ENCODE results near the gene MDH1.
"Not testable (repeated sequence)": the region's sequence is repeated elsewhere in the genome, so short reads cannot be mapped to it uniquely, and the experiment has no call there.

The MDH1 gene

DNA sequence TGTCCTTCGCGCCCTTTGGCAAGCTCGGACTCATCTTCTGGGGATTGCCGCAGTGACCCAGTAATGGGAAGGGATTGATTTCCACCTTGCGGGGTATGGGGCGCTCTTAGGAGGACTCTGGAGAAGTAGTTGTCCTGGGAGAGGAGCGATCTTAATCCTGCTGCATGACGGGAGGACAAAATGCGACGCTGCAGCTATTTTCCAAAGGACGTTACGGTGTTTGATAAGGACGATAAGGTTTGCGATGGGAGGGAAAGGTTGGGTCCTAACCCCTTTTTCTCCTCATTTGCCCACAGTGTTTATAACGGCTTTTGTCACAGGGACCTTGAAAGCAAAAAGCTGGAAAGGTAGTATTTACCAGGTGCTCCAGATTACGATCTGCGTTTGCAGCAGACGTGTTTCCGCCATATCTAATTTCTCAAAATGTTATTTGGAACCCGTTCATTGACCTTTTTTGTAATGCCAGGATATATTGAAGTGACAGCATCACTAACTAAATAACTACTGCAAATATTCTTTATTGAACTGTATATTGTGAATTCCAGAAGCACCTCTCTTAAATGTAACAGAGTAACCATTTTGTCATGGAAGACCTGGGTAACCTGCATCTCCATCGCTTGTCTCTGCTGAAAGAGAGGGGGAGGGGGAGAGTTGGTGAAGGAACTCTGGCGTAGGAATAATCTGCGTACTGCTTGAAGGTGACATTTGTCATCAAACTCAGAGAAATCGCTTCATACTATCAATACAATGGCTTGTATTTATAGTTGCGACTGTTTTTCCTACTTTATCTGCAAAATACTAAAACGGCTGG, 590 bp downstream of the MDH1 start:
- no peak for DNase-seq

DNA sequence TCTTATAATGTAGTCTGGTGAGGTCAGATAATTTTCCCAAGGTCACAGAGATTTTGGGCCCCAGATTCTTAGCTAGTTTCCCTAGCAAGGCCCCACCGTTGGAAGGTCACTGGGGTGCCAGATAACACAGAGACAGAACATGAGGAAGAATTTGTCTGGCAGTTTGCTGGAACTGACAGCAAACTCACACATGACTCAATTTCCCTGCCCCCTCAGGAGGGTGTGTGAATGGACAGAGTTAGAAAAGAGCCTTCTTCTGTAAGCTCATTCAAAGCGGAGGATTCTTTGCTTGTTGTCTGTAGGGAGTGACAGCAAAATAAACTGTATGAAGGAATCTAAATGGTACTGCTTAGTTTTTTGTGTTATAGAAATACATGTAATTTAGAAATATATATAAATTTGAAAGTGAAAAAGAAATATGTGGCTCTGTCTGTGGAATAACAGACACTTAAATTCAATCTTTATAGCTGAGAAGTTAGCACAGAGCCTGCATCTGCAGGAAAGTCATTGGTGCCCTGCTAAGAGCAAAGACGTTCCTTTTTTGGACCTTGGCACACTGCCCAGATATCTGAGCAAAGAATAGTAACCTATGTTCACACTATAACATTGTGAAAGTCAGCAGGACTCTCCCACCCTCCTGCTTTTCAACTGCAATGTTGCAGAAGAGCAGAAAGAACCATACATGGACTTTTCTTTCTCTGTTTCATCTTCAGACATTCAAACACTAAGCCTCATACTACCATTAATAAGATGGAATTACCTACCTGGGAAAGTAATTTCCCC, 2.1 kb downstream of the MDH1 start:
- no peak for DNase-seq

GRCh38 chr2:63591566-63592175, 2.9 kb downstream of the MDH1 start:
- DNase-seq: no peak

GRCh38 chr2:63594660-63595059, 5.9 kb downstream of the MDH1 start:
- DNase-seq: no peak

DNA sequence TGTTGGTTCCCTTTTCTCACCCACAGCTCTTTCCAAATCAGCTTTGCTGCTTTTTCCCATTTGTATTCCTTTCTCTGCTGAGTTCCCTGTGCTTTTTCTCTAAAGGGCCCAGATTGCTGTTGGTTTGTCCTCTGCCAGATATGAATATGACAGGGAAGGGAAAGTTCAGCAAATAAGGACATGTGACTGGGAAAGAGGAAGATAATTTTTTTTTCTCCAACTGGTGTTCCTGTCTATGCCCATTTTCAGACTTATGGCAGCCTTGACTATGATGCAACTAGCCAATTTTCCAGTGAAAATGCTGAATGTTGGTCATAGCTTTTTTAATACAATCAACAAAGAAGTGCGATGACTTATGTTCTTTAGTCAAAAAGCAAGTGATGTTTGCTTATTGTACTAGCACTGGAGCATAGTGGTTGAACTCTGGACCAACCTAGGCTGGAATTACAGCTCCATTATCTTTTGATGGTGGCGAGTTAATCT, 7.7 kb downstream of the MDH1 start:
- DNase-seq: no peak

DNA sequence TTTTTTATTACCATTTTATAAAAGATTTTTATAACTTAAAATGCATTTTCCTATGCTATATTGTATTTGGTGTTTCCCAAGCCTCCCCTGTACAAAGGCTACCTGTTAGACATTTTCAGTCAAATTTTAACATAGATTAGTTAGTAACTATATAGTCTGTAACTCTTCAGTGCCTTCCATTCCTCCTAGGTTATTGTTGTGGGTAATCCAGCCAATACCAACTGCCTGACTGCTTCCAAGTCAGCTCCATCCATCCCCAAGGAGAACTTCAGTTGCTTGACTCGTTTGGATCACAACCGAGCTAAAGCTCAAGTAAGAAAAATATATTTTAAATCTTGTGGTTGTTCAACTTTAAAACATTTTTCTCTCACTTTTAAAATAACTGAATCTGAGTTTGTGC, 10.2 kb downstream of the MDH1 start:
- no peak for DNase-seq

DNA sequence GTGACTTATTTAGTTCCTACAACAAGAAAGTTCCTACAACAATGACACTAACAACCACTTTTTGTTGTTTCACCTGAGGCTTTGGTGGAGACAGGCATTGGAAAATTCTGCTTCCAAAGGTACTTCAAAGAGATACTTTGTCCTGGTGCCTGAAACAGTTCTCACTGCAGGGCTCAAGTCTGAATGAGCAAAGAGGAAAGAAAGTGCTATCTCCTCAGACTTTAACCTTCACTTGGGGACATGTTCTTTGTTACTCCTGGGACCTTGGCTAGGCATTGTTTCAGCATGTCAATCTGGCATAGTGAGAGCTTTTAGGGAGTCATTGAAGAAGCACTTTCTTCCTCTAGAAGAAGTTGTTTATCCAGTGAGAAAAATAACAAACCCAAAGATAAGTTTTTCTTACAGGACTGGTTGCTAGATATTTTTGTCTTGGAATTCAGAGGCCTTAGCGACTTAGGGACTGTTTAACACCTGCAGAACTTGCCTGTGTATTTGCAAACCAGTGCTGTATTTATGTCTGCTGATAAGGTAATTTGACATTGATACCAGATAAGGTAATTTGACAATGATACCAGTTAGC, 12.2 kb downstream of the MDH1 start:
- DNase-seq: no peak

DNA sequence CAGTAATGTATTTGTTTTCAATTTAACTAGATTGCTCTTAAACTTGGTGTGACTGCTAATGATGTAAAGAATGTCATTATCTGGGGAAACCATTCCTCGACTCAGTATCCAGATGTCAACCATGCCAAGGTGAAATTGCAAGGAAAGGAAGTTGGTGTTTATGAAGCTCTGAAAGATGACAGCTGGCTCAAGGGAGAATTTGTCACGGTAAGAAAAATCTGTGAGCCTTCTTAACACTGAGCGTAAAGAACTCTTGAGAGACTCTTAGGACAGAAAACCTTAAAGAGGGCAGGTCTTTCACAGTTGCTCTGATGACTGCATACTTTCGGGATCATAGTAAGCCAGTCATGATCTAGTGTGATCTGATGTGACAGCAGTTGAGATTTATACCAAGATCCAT, 15.9 kb downstream of the MDH1 start:
- no peak for DNase-seq

DNA sequence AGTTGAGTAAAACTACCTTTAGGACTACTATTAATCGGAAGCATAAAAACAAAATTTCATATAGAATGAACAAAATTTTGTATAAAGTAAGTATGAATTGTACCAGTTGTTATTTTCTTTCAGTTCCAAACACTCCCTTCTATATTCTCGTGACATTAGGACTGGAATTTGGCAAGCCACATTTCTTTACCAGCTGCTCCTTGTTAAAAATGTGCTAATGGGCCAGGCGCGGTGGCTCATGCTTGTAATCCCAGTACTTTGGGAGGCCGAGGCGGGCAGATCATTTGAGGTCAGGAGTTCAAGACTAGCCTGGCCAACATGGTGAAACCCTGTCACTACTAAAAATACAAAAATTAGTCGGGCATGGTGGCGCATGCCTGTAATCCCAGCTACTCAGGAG, 20.1 kb downstream of the MDH1 start:
- DNase-seq: not testable (repeated sequence)

- DNase-seq: no peak
These were observed 21.8 kb downstream of the MDH1 start for GRCh38 chr2:63610525-63610924.

- DNase-seq: no peak
These were observed 24.7 kb downstream of the MDH1 start for GRCh38 chr2:63613391-63613901.

DNA sequence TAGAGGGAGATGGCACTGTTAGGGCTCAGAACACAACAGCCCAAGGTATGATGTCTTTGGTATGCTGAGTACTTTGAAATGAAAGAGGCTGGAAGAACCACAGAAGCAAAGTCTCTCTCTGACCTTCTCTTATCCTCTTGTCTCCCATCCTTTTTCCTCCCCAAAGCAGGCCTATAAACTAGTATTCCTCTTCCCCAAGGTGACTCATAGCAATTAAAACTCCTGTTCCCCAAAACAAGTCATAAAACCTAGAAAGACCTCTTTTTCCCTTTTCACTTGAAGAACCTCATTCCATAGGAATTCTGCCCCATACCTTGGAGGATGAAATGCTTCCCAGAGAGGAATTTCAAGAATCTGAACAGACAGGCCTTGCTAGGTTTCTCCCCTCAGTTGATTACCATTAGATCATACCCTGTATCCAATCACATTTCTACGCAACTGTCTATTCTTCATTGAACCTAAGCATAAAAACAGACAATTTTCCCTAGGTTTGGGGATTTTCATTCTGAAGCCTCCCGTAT, 25.7 kb downstream of the MDH1 start:
- no peak for DNase-seq

DNA sequence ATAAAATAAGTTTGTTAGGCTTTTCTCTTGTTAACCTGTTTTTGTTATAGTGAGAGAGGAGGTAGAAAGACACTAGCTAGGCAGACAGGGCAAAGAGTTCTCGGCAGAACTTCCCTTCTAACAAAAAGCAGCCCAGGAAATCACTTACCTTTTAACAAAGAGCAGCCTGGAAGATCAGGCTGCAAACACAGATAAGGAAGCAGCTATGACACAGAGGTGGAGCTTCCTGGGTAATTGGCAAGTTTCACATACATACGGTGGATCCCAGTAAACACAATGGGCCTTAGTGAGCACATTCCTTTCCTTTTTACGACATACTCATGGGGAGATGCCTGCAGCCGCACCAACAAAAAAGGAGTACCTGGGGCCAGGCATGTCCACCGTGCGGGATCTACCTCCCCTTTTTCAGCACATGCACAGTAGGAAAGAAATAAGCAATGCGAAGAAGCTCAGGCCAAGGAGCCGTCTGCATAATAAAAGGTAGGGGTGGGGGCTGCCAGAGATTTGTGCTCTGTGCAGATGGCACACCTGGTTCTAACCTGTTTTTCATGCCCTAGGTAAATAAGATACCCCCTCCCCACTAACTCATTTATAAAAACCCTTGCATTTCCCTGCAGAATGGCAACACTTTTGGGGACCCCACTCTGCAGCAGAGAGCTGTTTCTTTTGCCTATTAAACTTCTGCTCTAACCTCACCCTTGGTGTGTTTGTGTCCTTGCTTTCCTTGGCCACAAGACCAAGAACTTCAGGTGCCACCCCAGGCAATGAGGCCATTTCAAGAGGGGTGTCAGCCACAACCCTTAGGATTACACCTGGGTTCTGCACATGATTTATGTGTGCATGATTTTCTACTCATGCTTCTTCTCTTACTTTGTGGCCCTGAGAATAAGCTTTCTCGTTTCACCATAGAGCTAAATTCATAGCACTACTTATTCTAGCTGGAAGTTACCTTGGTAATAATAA, 26.5 kb downstream of the MDH1 start:
- DNase-seq: no peak

GRCh38 chr2:63617366-63617765, 28.6 kb downstream of the MDH1 start:
- DNase-seq: no peak

- no peak for DNase-seq
These were observed 30.6 kb downstream of the MDH1 start for GRCh38 chr2:63619328-63619727.

DNA sequence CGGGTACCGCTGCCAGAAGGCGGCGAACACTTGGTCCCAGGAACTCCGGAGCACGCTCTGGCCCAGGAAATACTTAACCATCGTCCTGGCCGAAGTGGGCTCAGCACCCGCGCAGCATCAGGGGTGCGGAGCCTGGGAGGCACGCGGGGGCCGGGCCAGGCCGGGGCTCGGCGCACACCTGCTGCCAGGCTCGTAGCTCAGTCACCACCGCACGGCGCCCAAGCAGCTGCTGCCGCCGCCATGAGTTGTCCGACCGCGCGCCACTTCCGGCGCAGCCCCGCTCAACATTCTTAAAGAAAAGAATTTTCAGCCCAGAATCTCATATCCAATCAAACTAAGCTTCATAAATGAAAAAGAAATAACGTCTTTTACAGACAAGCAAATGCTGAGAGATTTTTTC, 34.0 kb downstream of the MDH1 start:
- DNase-seq: no peak

DNA sequence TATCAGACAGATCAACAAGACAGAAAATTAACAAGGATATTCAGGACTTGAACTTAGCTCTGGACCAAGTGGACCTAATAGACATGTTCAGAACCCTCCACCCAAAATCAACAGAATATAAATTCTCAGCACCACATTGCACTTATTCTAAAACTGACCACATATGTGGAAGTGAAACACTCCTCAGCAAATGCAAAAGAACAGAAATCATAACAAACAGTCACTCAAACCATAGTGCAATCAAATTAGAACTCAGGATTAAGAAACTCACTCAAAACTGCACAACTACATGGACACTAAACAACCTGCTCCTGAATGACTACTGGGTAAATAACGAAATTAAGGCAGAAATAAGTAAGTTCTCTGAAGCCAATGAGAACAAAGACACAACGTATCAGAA, 35.0 kb downstream of the MDH1 start:
- not testable (repeated sequence) for DNase-seq

DNA sequence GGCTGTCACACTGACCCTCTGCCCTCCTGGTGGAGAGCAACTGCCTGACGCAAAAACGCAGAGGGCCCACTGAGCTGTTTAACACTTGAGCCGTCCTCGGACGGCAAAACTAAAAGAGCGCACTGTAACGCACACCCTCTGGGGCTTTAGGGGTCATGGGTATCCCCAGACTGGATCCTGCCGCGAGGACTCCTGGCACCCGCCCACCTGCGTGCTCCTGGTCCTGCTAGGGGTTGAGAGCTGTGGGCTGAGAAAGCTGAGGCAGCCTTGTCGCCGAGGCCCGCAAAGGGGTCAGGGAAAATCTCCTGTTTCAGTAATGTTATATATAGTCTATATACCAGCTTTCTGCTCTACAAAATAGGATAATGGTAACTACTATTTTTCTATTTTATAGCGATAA, 39.1 kb downstream of the MDH1 start:
- no peak for DNase-seq

- DNase-seq: no peak
These were observed 39.7 kb downstream of the MDH1 start for GRCh38 chr2:63628403-63628942.

DNA sequence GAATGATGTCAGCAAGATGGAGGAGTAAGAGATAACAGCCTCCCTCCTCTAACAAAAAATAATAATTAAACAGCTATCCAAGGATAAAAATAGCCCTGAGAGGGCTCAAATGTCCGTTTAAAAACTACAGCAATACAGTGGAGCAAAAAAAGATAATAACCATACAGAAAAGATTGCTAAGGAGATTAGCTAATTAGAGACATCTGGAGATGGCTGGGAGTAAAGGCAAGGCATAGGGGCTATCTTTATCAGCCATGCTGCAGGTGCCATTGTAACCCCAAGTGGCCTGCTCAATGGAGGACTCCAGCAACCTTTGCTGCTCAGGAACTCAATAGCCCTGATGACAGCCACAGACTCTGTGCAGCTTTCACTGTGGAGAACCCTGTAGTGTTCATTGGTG, 42.7 kb downstream of the MDH1 start:
- no peak for DNase-seq

- DNase-seq: no peak
These were observed 43.6 kb downstream of the MDH1 start for GRCh38 chr2:63632382-63632781.
